ENCODE data around the gene CPNE2.

DNA sequence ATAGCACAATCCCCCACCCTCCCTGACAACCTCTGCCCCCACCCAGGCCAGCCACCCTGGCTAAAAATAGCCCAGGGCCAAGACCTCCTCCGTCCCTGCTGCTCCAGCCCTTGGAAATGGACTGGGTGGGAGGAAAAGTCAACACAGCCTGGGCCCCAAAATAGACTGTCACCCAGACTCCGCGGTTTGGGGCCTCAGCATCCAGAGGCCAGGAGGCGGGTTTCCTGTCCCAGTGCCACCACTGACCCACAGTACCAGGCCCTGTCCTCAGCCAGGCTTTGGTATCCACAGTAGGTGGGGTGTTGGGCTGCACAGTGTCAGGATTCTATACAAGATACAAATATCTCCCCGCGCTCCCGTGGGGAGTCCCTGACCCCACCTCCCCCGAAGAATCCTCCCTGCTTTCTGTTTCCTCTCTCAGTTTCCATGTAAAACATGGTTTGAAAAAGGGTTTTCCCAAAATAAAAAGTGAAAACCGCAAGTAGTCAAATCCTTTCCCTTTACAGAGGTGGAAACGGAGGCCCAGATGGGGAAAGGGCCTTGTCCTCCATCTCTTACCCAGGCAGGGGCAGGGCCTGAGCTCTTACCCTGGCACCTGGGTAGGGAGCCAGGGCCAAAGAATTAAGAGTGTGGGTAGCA is 20.1 kb downstream of the CPNE2 start:
- TF ChIP-seq YY1 (IDR thresholded peaks at IDR 0.05; ENCODE audit: insufficient read depth, insufficient read length) (no peak), ZNF274 (IDR thresholded peaks at IDR 0.05; ENCODE audit: low read depth, low read length) (no peak), SUZ12 (IDR thresholded peaks at IDR 0.05; ENCODE audit: extremely low read depth, insufficient read depth, insufficient read length) (no peak)
